NT2/D1 (cell line): ENCODE results near the gene SRSF3.
"Not testable (repeated sequence)": the region's sequence is repeated elsewhere in the genome, so short reads cannot be mapped to it uniquely, and the experiment has no call there.

Experiments used
- DNase-seq: peaks from one replicate; pipeline ENCODE4 v3.0.0-alpha.2; 2011; ENCODE audit warnings: low read depth, low spot score
- H3K27me3 ChIP-seq: 2 replicates; pipeline ENCODE4 v1.6.0; 2011; ENCODE audit warnings: mild to moderate bottlenecking; ENCODE audit not compliant: insufficient read length, insufficient read depth
- H3K36me3 ChIP-seq: 2 replicates; pipeline ENCODE4 v1.6.1; 2011; ENCODE audit warnings: mild to moderate bottlenecking, low read length, mixed read lengths; ENCODE audit not compliant: insufficient read depth, insufficient read length
- H3K4me1 ChIP-seq: 2 replicates; pipeline ENCODE4 v1.5.1; 2011; ENCODE audit not compliant: insufficient read depth, insufficient read length
- H3K4me3 ChIP-seq: 2 replicates; pipeline ENCODE4 v1.5.1; 2011; ENCODE audit warnings: low read depth; ENCODE audit not compliant: insufficient read length
- H3K9ac ChIP-seq: 2 replicates; pipeline ENCODE4 v1.6.0; 2011; ENCODE audit warnings: low read depth; ENCODE audit not compliant: insufficient read length
- H3K9me3 ChIP-seq: 2 replicates; pipeline ENCODE4 v1.5.1; 2011; ENCODE audit warnings: mild to moderate bottlenecking, low read length; ENCODE audit not compliant: insufficient read depth
- SUZ12 ChIP-seq: IDR thresholded peaks from 2 replicates; pipeline ENCODE4 v1.6.1; 2011; ENCODE audit not compliant: insufficient read length, insufficient read depth; ENCODE audit errors: extremely low read depth
- YY1 ChIP-seq: IDR thresholded peaks from 2 replicates; pipeline ENCODE4 v1.6.1; 2011; ENCODE audit not compliant: insufficient read length, insufficient read depth
- ZNF274 ChIP-seq: IDR thresholded peaks from 2 replicates; pipeline ENCODE4 v1.6.1; 2011; ENCODE audit warnings: mild to moderate bottlenecking, low read depth, low read length

Gene SRSF3

DNA sequence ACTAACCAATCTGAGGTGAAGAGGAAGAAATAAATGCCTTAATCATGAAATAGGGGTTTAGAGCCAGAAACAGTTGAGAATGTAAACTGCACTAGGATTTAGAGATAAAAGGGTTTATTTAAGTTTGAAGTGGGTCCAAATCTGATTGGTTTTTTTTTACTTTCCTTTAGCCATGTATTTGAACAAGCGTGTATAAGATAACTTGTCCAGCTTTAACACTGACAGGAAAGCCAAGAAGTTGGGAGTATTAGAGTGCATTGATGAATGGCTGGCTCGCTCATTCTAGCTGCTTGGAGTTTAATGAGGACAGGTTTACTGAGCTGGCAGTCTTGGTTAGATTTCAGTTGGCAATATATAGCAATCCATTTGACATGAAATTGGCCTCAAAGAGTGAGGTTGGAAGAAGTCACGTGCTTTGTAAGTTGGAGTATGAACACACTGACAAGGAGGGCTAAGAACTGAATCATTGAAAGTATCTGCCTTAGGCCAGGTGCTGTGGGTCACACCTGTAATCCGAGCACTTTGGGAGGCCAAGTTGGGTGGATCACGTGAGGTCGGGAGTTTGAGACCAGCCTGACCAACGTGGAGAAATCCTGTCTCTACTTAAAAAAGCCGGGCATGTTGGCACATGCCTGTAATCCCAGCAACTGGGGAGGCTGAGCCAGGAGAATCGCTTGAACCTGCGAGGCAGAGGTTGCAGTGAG lies 13.7 kb downstream of the SRSF3 start:
- Histone ChIP-seq H3K9ac (no peak overlapping the region), H3K27me3 (no peaks in the 10 kb centered on the region), H3K9me3 (no peaks in the 10 kb centered on the region), H3K36me3 (peaks cover 68% of the 10 kb centered on the region), H3K4me3 (no peak overlapping the region), H3K4me1 (no peaks in the 10 kb centered on the region)
- TF ChIP-seq SUZ12: no peak
- no peak for TF ChIP-seq YY1
- TF ChIP-seq ZNF274: no peak
- no peak for DNase-seq

DNA sequence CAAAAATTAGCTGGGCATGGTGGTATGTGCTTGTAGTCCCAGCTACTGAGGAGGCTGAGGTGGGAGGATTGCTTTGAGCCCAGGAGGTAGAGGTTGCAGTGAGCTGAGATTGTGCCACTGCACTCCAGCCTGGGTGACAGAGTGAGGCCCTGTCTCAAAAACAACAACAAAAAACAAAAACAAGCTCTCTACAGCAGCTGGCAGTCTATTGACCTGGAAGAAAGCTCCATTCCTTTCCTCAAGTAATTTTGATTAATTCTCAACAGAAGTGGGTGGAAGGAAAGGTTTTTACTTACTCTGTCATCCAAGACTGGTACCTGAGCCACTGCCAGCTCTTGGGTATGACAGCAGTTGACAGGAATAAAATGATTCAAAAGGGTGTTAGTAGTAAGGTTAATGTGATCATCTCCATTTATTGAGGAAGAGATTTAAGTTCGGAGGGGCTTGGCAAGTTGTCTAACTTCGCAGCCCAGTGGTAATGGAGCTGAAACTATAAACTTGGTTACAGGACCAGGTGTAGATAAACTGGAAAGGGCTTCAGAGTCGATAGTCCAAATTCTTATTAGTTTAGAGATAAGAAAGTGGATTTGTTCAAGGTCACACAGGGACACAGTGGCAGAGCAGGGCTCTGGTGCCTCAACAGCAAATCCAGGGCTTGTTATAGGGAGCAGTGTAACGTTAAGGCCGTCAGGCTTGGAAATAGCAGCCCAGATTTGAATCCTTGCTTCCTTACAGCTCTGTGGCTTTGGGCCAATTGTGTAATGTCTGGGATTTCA lies 14.8 kb downstream of the SRSF3 start:
- H3K27me3 ChIP-seq: no peaks in the 10 kb centered on the region
- H3K9me3 ChIP-seq: no peaks in the 10 kb centered on the region
- no peak overlapping the region for H3K9ac ChIP-seq
- peaks cover 61% of the 10 kb centered on the region for H3K36me3 ChIP-seq
- H3K4me1 ChIP-seq: no peaks in the 10 kb centered on the region
- H3K4me3 ChIP-seq: no peak overlapping the region
- no peak for DNase-seq
- no peak for TF ChIP-seq YY1
- no peak for TF ChIP-seq SUZ12
- TF ChIP-seq ZNF274: no peak

DNA sequence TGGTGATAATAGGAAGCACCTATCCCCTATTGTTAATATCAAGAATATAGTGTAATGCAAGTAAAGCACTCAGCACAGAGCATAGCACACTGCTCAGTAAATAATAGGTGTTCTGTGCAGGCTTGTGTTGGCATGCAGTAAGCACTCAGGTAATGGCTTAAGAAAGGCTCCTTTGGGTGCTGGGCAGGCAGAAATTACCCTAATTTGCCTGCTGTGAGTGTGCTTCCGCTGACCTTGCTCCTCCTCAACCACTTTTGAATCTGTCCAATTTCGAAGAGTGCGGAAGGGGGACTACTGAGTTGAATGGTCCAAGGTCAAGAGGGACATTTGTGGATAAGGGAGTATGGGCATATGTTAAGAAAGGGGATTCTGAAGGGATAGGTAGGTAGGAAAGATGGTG lies 15.4 kb downstream of the SRSF3 start:
- H3K27me3 ChIP-seq: no peaks in the 10 kb centered on the region
- H3K4me3 ChIP-seq: no peak overlapping the region
- H3K9me3 ChIP-seq: no peaks in the 10 kb centered on the region
- TF ChIP-seq ZNF274 (no peak), YY1 (no peak), SUZ12 (no peak)
- no peaks in the 10 kb centered on the region for H3K4me1 ChIP-seq
- peaks cover 55% of the 10 kb centered on the region for H3K36me3 ChIP-seq
- no peak for DNase-seq
- H3K9ac ChIP-seq: no peak overlapping the region

DNA sequence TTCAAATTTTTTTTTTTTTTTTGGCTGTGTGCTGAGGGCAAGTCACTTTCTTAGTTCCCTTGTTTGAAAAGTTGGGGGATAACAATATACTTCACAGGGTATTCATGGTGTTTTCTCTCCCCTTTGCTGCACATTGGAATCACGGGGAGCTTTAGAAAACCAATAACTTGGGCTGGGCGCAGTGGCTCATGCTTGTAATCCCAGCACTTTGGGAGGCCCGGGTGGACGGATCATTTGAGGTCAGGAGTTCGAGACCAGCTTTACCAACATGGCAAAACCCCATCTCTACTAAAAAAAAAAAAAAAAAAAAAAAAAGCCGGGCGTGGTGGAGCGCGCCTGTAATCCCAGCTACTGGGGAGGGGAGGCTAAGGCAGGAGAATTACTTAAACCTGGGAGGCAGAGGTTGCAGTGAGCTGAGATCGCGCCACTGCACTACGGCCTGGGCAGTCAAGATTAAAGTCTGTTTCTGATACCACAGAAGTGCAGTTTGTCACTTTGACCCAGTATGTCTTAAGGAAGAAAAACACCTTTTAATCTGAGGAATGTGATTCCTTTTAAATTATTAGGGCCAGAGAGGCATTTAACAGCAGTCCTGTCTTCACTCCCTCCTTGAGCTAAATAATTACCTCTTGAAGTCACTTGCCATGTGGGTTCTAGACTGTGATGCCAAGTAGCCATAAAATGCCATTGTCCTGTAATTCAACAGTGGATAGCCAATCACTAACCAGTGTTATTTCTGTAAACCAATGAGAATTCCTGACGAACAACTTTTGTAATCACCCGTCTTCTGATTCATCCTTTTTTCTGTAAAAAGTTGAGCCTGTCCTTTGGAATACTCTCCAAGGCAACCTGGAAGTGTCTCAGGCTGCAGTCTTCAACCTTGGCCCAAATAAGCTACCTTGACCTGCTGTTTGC lies 16.1 kb downstream of the SRSF3 start:
- H3K36me3 ChIP-seq: peaks cover 48% of the 10 kb centered on the region
- no peak for DNase-seq
- H3K9ac ChIP-seq: no peak overlapping the region
- no peaks in the 10 kb centered on the region for H3K4me1 ChIP-seq
- H3K9me3 ChIP-seq: no peaks in the 10 kb centered on the region
- H3K4me3 ChIP-seq: no peak overlapping the region
- TF ChIP-seq ZNF274 (no peak), YY1 (no peak), SUZ12 (no peak)
- H3K27me3 ChIP-seq: no peaks in the 10 kb centered on the region

DNA sequence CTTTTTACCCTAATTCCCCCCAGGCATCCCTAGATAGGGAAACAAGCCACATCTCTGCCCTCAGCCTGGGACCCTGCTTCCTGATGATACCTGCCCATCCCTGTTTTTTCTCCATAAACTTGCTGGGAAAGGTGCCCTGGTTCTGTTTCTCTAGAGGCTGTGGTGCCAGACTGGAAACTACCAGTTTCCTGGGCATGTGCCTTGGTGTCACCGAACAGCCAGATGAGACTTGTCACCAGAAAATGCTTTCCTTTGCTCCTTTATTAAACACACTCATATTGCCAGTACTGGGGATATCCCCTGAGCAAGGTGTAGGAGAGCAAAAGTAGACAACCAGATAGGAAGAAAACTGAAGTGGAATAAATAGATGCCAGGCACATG lies 16.8 kb downstream of the SRSF3 start:
- Histone ChIP-seq H3K4me3 (no peak overlapping the region), H3K9me3 (no peaks in the 10 kb centered on the region), H3K9ac (no peak overlapping the region), H3K27me3 (no peaks in the 10 kb centered on the region), H3K36me3 (peaks cover 42% of the 10 kb centered on the region), H3K4me1 (no peaks in the 10 kb centered on the region)
- no peak for TF ChIP-seq YY1
- no peak for DNase-seq

DNA sequence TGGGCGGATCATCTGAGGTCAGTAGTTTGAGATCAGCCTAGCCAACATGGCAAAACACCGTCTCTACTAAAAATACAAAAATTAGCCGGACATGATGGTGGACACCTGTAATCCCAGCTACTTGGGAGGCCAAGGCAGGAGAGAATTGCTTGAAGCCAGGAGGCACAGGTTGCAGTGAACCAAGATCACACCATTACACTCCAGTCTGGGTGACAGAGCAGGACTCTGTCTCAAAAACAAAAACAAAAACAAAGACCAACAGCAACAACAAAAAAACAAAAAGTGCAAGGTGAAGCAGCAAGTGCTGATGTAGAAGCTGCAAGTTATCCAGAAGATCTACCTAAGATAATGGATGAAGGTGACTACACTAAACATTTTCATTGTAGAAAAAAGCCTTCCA lies 17.5 kb downstream of the SRSF3 start:
- H3K9ac ChIP-seq, DNase-seq, H3K4me3 ChIP-seq, H3K9me3 ChIP-seq, H3K27me3 ChIP-seq, H3K4me1 ChIP-seq: not testable (repeated sequence)
- peaks cover 39% of the 10 kb centered on the region for H3K36me3 ChIP-seq

DNA sequence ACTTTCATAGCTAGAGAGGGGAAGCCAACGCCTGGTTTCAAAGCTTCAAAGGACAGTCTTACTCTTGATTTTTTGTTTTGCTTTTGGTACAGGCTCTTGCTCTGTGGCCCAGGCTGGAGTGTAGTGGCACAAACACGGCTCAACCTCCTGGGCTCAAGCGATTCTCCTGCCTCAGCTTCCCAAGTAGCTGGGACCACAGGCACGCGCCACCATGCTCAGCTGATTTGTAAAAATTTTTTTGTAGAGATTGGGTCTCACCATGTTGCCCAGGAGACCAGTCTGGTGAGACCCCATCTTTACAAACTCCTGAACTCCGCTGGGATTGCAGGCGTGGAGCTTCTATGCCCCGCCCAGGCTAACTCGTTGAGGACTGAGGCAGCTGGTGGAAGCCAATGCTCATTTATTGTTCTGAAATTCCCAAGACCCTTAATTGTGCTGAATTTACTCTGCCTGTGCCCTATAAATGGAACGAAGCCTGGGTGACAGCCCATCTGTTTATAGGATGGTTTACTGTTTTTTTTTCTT lies 18.0 kb downstream of the SRSF3 start:
- DNase-seq: no peak
- no peaks in the 10 kb centered on the region for H3K4me1 ChIP-seq
- H3K4me3 ChIP-seq: no peak overlapping the region
- TF ChIP-seq ZNF274 (no peak), YY1 (no peak), SUZ12 (no peak)
- no peak overlapping the region for H3K9ac ChIP-seq
- H3K27me3 ChIP-seq: no peaks in the 10 kb centered on the region
- no peaks in the 10 kb centered on the region for H3K9me3 ChIP-seq
- peaks cover 36% of the 10 kb centered on the region for H3K36me3 ChIP-seq
